Activated CD4-positive, alpha-beta T cell treated with anti-CD3 and anti-CD28 coated beads, Interleukin-2, amount 10 ng/mL, durations not matched to agents 24 days and 14 days (primary cell): ENCODE data around the gene AMER2. TPM values are rescaled to one million over a fixed set of nuclear protein-coding genes. Genes with fewer than 3 reads are reported as not detected.

Source experiments
- DNase-seq: peaks from one replicate; pipeline ENCODE4 v3.0.0; 2022
- H3K27ac Mint-ChIP-seq: one replicate; pipeline ENCODE4 v1.8.0; 2022; ENCODE audit warnings: mild to moderate bottlenecking, mixed read lengths
- H3K27me3 Mint-ChIP-seq: one replicate; pipeline ENCODE4 v1.8.0; 2022; ENCODE audit warnings: mixed read lengths
- H3K36me3 Mint-ChIP-seq: one replicate; pipeline ENCODE4 v1.8.0; 2022; ENCODE audit warnings: low read depth, mild to moderate bottlenecking, mixed read lengths
- H3K4me1 Mint-ChIP-seq: one replicate; pipeline ENCODE4 v1.8.0; 2021; ENCODE audit warnings: mixed read lengths
- H3K4me3 Mint-ChIP-seq: one replicate; pipeline ENCODE4 v1.8.0; 2022; ENCODE audit warnings: mild to moderate bottlenecking, moderate library complexity, mixed read lengths
- H3K9me3 Mint-ChIP-seq: one replicate; pipeline ENCODE4 v1.8.0; 2021; ENCODE audit warnings: mixed read lengths
- intact Hi-C: fragments of 100-400 bp; cut with micrococcal nuclease; formaldehyde crosslinking; loops from one replicate; pipeline ENCODE4 v1.15.1; 2023
- total RNA-seq: library from RNA; stranded (reverse); gene quantifications from 2 replicates; pipeline ENCODE4 v1.2.3, GENCODE V29; 2022

AMER2 gene
- total RNA-seq, 1 donor from 2014 or later, result not detected

DNA sequence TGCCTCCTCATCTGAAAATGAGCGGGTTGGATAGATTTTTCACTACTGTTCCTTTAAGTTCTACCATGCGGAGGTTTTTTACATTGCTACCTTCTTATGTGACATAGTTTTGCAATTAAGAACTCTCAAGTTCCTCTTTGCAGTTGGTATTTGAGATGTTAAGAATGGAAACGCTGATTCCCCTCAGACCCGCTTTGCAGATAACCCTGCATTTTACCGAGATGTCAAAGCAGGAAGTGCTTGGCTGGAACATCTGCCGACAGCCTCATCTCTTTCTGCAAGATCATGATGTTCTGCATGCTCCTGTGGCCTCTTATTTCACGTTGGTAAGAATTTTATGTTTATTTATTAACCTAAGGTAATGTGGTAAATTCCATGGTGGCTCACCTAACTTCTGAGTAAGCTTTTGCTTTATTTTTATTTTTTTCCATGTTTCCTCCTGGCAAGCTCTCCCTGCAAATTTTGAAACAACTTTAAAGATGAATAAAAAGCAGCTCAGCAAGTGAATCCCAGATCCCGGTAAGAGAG, 53.6 kb downstream of the AMER2 start:
- peaks cover 24% of the 10 kb centered on the region for H3K27me3 Mint-ChIP-seq
- no peak overlapping the region for H3K4me3 Mint-ChIP-seq
- H3K36me3 Mint-ChIP-seq, result no peaks in the 10 kb centered on the region
- no peak overlapping the region for H3K27ac Mint-ChIP-seq
- intact Hi-C loops, result no loop called here
- no peaks in the 10 kb centered on the region for H3K4me1 Mint-ChIP-seq
- H3K9me3 Mint-ChIP-seq, result no peaks in the 10 kb centered on the region
- peak; percentile 30 for DNase-seq

DNA sequence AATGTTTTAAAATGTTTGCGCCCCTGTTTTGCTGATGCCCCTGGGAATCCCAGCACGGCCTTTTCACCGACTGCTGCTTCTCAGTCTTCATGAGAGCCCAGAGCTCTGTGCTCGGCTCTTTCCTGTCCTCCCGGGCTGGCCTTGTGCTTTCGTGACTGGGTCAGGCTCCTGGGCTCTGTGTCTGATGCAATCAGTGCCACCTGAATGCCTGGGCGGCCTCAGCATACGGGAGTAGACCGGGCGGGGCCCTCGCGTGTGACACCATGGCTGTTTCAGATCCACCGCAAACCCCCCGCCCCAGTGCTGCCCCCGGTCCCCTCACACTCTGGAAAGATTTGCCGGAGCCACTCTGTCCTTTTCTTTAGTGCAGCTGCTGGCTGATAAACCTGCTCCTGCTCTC, 54.8 kb downstream of the AMER2 start:
- Mint-ChIP-seq H3K27ac (no peak overlapping the region), H3K4me1 (no peaks in the 10 kb centered on the region), H3K4me3 (no peak overlapping the region), H3K9me3 (no peaks in the 10 kb centered on the region), H3K36me3 (no peaks in the 10 kb centered on the region), H3K27me3 (peaks cover 29% of the 10 kb centered on the region)
- intact Hi-C loops, result no loop called here
- DNase-seq, result no peak

DNA sequence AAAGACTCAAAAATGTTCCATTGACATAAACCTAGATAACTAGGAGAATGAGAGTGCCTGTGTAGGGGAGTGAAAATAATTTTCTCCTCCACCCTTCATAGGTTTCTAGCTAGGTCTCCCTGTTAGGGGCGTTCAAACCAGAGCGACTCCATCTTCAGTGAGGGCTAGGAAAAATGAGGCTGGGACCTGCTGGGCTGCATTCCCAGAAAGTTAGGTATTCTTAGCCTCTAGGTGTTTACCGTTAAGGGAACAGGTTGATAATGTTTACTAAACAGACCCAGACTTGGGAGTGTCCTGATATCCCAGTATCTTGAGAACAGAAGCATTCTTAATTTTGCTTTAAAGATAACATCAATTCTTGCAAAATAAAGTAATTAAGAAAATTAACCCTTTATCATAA, 56.0 kb downstream of the AMER2 start:
- Mint-ChIP-seq H3K27me3 (peaks cover 33% of the 10 kb centered on the region), H3K9me3 (no peaks in the 10 kb centered on the region), H3K4me1 (no peaks in the 10 kb centered on the region), H3K27ac (no peak overlapping the region), H3K36me3 (no peaks in the 10 kb centered on the region), H3K4me3 (no peak overlapping the region)
- peak; percentile 1 for DNase-seq
- intact Hi-C loops, result no loop called here

DNA sequence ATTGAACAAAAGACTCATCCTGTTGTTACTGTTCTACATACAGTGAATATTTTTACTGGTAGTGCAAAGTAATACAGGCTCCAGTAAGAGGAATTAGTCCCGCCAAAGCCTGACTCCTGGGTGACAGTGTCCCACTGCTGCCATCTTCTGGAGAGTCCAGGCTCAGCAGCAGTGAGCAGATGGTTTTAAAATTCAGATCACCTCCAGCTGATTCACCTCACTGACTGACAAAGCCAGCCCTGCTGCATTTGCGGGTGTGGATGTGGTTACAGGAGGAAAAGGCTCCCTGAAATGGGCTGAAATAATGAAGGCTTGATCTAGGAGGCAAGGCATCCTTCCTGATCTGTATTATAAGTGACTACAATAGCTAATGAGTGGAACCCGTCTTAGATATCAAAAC, 57.9 kb downstream of the AMER2 start:
- Mint-ChIP-seq H3K4me3 (no peak overlapping the region), H3K9me3 (no peaks in the 10 kb centered on the region), H3K27ac (no peak overlapping the region), H3K4me1 (no peaks in the 10 kb centered on the region), H3K27me3 (peaks cover 34% of the 10 kb centered on the region), H3K36me3 (no peaks in the 10 kb centered on the region)
- intact Hi-C loops, result loop anchor here (1.0 to 5.0 kb wide), 2 partner anchors 29 to 117 kb away; no protein-coding TSS in a partner anchor
- DNase-seq, result peak; percentile 89

DNA sequence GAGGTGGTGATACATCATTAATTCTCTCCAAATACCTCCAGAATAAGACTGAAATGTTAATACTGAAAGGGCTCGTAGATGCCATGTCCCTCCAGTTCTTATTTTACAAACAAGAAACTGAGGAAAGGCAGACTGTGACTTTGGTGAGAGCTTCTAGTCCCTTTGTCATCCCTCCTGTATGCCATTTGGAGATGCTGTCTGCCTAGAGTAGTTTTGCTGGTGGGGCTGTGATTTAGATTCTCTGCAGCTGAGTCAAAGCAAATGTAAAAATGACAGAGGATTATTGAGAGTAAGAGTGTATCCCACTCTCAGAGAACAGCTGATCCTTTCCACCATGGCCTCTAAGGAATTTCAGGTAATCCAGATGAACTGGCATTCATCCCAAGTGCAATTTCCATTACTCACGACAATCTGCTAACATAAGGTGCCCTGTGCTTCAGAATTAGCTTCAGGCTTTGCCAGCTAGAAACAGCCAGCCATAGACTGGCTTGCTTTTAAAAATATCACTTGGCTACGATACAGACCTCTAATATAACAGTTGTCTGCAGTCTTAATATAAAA, 59.3 kb downstream of the AMER2 start:
- H3K4me1 Mint-ChIP-seq, result no peaks in the 10 kb centered on the region
- H3K27ac Mint-ChIP-seq, result no peak overlapping the region
- H3K27me3 Mint-ChIP-seq, result peaks cover 31% of the 10 kb centered on the region
- H3K9me3 Mint-ChIP-seq, result no peaks in the 10 kb centered on the region
- H3K4me3 Mint-ChIP-seq, result no peak overlapping the region
- intact Hi-C loops, result loop anchor here (5.0 kb wide), 1 partner anchor 115 kb away; no protein-coding TSS in a partner anchor
- no peaks in the 10 kb centered on the region for H3K36me3 Mint-ChIP-seq
- DNase-seq, result peak; percentile 38

Other genes starting within 250 kb of the AMER2 start
- 0.43 and 0.54 TPM in 2 replicates for gene PABPC3, start 76.2 kb downstream of the AMER2 start, total RNA-seq
- 15.7 and 16.2 TPM in 2 replicates for gene MTMR6, start 115.2 kb upstream of the AMER2 start, total RNA-seq
- gene NUP58, start 129.3 kb upstream of the AMER2 start, total RNA-seq, result 143 and 149 TPM in 2 replicates
- 0.38 and 0.40 TPM in 2 replicates for gene ATP8A2, start 199.7 kb upstream of the AMER2 start, total RNA-seq